ENCODE measurements around the gene ZNF76.

DNA sequence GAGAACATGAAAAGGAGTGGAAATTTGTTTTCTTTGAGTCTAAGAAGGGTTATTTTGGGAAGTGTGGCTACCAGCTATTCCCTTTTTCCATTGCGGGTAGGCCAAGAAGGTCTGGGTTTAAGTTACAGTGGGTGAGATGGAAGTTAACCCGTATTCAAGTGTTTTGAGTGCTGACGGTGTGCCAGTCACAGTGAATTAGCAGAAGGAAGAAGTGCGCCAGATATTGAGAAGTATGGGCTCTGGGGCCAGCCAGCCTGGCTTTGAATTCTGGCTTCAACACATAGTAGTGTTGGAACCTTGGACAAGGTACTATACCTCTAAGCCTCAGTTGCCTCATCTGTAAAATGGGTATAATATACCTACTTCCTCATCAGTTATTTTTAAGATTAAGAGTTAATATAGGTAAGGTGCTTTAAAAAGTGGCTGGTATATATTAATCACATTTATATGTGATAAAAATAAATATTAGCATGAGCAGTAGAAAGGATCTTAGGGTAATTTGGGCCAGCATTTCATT is 16.3 kb downstream of the ZNF76 start:
- TF ChIP-seq, protein P1, sequence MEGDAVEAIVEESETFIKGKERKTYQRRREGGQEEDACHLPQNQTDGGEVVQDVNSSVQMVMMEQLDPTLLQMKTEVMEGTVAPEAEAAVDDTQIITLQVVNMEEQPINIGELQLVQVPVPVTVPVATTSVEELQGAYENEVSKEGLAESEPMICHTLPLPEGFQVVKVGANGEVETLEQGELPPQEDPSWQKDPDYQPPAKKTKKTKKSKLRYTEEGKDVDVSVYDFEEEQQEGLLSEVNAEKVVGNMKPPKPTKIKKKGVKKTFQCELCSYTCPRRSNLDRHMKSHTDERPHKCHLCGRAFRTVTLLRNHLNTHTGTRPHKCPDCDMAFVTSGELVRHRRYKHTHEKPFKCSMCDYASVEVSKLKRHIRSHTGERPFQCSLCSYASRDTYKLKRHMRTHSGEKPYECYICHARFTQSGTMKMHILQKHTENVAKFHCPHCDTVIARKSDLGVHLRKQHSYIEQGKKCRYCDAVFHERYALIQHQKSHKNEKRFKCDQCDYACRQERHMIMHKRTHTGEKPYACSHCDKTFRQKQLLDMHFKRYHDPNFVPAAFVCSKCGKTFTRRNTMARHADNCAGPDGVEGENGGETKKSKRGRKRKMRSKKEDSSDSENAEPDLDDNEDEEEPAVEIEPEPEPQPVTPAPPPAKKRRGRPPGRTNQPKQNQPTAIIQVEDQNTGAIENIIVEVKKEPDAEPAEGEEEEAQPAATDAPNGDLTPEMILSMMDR (conservative IDR thresholded peaks at IDR 0.05; ENCODE audit: low read length): no peak
- TF ChIP-seq EZH2phosphoT487 (IDR thresholded peaks at IDR 0.05; ENCODE audit: borderline replicate concordance, low read depth, low read length): no peak

Data from OCI-LY7 (cell line).